ENCODE data around the gene MAP2. TPM values are rescaled to one million over a fixed set of nuclear protein-coding genes. Genes with fewer than 3 reads are reported as not detected.

Gene MAP2
- total RNA-seq, 6 experiments from 2014 or later, result 1.0 to 2.0 (median 1.6) TPM

DNA sequence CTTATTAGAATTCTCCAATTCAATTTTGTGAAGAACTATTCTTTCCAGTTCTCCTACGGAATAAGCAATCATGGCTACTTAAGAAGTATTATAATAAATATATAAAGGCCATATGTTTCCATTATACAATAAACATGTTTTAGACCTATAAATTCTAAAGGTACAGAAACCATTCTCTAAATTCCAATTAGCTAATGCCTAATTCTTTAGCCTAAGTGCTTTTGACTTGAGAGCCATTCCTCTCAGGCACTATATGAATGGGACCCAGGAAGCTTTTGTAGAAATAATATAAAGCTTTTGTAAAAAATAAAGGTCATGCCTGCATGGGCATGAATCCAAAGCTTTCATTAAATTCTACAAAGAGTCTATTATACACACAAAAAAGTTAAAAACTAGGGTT lies 186.8 kb downstream of the MAP2 start:
- 0 out of 2 replicates have a peak, but pooled peaks cover under 1% of the 10 kb centered on the region for H3K27me3 Mint-ChIP-seq (ENCODE audit: insufficient read depth)
- TF ChIP-seq, protein P1, sequence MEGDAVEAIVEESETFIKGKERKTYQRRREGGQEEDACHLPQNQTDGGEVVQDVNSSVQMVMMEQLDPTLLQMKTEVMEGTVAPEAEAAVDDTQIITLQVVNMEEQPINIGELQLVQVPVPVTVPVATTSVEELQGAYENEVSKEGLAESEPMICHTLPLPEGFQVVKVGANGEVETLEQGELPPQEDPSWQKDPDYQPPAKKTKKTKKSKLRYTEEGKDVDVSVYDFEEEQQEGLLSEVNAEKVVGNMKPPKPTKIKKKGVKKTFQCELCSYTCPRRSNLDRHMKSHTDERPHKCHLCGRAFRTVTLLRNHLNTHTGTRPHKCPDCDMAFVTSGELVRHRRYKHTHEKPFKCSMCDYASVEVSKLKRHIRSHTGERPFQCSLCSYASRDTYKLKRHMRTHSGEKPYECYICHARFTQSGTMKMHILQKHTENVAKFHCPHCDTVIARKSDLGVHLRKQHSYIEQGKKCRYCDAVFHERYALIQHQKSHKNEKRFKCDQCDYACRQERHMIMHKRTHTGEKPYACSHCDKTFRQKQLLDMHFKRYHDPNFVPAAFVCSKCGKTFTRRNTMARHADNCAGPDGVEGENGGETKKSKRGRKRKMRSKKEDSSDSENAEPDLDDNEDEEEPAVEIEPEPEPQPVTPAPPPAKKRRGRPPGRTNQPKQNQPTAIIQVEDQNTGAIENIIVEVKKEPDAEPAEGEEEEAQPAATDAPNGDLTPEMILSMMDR (IDR thresholded peaks at IDR 0.05), result no peak
- no peaks in the 10 kb centered on the region for H3K36me3 Mint-ChIP-seq (ENCODE audit: low read depth)
- H3K4me3 Mint-ChIP-seq, result no peak overlapping the region
- no peaks in the 10 kb centered on the region for H3K4me1 Mint-ChIP-seq (ENCODE audit: low read depth)
- no peaks in the 10 kb centered on the region for H3K9me3 Mint-ChIP-seq
- H3K27ac Mint-ChIP-seq, result no peak overlapping the region
- DNase-seq, result no peak

DNA sequence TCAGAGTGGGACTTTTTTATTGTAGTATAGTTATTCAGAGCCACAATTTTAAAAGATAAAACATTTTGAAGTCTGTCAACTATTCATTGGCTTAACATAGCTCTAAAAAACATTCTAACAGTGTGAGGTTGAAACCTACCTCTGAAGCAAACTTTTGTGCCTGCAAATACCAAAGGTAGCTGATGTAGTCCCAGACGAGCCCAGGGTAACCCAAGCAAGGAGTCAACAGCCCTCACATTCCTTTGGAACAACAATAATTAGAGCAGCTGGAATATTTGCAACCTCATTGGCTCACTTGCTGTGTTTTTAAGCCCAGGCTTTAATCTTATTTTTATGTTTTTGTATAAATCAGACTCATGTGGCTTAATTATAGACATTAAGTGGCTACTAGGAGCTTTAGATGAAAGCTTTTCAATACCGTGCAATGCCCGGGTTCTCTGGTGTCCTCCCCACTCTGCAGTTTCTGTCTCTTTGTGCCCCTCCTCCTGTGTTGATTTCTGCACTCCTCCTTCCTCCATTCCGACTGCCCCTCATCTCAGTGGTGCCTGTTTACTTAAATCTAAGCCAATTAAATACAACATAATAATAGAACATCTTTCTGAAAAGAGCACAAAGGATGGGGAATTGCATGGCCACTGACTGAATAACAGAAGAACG lies 189.9 kb downstream of the MAP2 start:
- no peak overlapping the region for H3K4me3 Mint-ChIP-seq
- H3K9me3 Mint-ChIP-seq, result no peaks in the 10 kb centered on the region

DNA sequence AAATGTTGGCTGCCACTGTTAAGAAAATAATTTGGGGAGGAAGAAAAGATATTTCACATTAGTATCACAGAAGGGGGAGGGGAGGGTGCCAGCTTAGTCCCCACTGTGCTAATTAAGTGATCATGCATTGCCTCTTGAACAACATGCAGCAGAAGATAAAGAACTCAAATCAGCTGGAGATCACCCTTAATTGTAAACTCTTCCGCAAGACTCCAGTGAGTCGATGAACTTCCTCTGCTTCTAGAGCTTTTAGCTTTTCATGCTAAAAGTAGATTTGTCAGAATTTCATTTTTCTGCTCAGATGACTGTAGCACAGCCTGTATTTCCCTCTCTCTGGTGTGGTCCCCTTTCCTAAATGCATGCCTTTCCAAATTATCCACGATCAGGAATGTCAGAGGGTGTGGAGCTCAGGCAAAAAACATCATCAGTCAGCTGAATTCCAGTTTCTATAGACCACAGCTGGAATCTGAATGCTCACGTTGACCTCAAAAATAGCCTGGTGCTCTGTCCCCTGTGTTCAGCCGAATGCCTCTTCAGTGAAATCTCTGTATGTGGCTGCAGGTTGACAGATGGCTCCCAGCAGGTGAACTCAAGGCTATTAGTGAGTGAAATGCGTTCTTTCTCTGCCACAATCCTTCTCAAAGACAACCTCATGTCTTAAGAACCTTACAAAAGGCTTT lies 191.0 kb downstream of the MAP2 start:
- 0 out of 2 replicates have a peak, but pooled peaks cover 2% of the 10 kb centered on the region for H3K27me3 Mint-ChIP-seq (ENCODE audit: insufficient read depth)
- no peak overlapping the region for H3K4me3 Mint-ChIP-seq
- no peak overlapping the region for H3K27ac Mint-ChIP-seq
- peaks cover 2% of the 10 kb centered on the region; the same call in 1 of the 2 replicates for H3K4me1 Mint-ChIP-seq (ENCODE audit: low read depth)
- no peaks in the 10 kb centered on the region for H3K9me3 Mint-ChIP-seq
- DNase-seq, result no peak
- no peaks in the 10 kb centered on the region for H3K36me3 Mint-ChIP-seq (ENCODE audit: low read depth)
- TF ChIP-seq, protein P1 (IDR thresholded peaks at IDR 0.05), result no peak

More for the DNA sequence above, 189.9 kb downstream of the MAP2 start:
- Mint-ChIP-seq H3K36me3 (ENCODE audit: low read depth) (no peaks in the 10 kb centered on the region), H3K4me1 (ENCODE audit: low read depth) (no peaks in the 10 kb centered on the region), H3K27ac (no peak overlapping the region), H3K27me3 (ENCODE audit: insufficient read depth) (0 out of 2 replicates have a peak, but pooled peaks cover 2% of the 10 kb centered on the region)
- TF ChIP-seq, protein P1 (IDR thresholded peaks at IDR 0.05), result no peak
- no peak for DNase-seq

DNA sequence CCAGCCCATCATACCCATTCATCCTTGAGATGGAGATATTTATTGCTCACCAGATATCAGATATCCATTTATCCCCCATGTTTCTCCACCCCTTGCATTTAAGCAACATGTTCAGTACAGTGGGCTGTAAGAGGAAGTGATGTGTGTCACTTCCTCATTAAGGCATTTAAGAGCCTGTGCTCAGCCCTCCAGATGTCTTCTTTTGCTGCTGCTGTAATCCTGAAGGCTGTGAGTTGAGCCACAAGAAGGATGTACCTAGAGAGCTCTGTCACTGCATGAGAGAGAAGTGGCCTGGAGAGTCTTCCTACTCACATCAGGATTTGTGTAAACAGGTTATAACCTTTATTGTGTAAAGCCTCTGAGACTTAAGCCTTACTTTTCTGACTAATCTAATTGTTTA lies 195.9 kb downstream of the MAP2 start:
- Mint-ChIP-seq H3K4me1 (ENCODE audit: low read depth) (peaks cover 7% of the 10 kb centered on the region; the same call in 1 of the 2 replicates), H3K27ac (no peak overlapping the region), H3K4me3 (no peak overlapping the region), H3K9me3 (no peaks in the 10 kb centered on the region), H3K36me3 (ENCODE audit: low read depth) (no peaks in the 10 kb centered on the region), H3K27me3 (ENCODE audit: insufficient read depth) (0 out of 2 replicates have a peak, but pooled peaks cover 2% of the 10 kb centered on the region)
- DNase-seq, result no peak
- TF ChIP-seq, protein P1 (IDR thresholded peaks at IDR 0.05), result no peak

DNA sequence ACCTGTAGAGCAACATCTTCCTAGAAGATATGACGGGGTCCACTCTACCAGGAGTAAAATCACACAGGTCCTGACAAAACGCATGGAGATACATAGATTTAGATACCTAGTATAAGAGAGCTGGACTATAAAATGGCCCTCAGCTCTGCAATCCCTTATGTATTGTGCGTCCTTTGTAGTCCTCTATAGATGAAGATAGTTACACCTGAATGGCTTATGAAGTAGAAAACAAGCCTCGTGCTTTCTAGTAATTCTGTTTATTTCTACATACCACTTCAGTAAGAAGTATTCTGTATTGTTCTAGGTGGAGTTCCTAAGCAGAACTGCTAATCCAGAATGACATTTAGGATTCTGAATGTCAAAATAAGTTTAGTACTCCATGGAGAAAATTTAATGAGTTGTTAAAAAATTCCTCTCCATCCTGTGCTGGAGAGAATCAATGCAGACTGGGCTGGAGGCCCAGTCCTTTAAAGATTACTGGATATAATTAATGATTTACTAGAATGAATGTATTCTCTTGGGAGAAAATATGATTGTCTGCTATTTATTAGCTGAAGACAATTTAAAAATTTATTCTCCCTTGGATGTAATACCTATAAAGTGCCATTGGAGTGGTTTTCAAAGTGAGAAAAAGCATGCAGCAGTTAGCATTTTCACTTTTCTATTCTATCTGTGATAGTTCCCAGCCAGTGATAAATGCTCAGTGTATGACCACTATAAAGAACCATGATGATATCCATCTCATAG lies 200.5 kb downstream of the MAP2 start:
- Mint-ChIP-seq H3K27me3 (ENCODE audit: insufficient read depth) (no peaks in the 10 kb centered on the region), H3K27ac (no peak overlapping the region)
- no peak for DNase-seq

More for the DNA sequence above, 200.5 kb downstream of the MAP2 start:
- Mint-ChIP-seq H3K4me3 (no peak overlapping the region), H3K4me1 (ENCODE audit: low read depth) (peaks cover 16% of the 10 kb centered on the region), H3K9me3 (no peaks in the 10 kb centered on the region), H3K36me3 (ENCODE audit: low read depth) (no peaks in the 10 kb centered on the region)
- TF ChIP-seq, protein P1 (IDR thresholded peaks at IDR 0.05), result no peak

All from HFFc6 (cell line).